Measurements from ENCODE around the gene CD22. TPM values are rescaled to one million over a fixed set of nuclear protein-coding genes. Genes with fewer than 3 reads are reported as not detected.

The CD22 gene
- total and polyA plus RNA-seq, 2 donors from 2014 or later, result 0.82 to 15.4 TPM

DNA sequence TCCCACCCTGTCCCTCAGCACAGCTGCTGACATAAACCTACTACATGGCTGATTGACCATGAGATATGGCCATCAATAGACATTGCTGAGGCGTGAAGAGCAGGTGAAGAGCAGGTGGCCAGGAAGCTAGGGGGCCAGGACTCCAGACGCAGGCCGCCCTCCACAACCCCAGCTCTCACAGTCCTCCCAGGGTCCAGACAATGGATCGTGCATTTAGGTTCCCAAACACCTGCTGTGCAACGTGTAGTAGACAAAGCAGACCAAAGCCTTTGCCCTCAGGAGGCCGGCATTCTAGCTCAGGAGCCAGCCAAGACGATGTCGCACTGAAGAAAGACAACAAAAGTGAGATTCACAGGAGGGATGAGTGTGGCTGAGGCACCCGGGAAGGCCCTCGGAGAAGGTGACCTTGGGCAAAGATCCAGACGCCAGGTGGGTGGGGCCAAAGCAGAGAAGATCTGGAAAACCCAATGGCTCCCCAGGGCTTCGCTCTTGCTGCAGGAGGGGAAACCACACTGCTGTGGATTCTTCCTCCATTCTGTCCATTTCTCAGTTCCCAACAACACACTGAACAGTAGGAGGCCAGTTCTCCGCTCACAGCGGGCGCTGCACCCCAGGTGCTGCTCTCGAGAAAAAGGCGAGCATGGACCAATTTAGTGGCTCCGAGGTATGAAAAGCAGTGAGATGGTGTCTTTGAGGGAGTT is 20.1 kb downstream of the CD22 start:
- peak in 2 of 5 donors; percentile 41 to 59 for DNase-seq
- TF ChIP-seq, protein P1, sequence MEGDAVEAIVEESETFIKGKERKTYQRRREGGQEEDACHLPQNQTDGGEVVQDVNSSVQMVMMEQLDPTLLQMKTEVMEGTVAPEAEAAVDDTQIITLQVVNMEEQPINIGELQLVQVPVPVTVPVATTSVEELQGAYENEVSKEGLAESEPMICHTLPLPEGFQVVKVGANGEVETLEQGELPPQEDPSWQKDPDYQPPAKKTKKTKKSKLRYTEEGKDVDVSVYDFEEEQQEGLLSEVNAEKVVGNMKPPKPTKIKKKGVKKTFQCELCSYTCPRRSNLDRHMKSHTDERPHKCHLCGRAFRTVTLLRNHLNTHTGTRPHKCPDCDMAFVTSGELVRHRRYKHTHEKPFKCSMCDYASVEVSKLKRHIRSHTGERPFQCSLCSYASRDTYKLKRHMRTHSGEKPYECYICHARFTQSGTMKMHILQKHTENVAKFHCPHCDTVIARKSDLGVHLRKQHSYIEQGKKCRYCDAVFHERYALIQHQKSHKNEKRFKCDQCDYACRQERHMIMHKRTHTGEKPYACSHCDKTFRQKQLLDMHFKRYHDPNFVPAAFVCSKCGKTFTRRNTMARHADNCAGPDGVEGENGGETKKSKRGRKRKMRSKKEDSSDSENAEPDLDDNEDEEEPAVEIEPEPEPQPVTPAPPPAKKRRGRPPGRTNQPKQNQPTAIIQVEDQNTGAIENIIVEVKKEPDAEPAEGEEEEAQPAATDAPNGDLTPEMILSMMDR (IDR thresholded peaks at IDR 0.05; ENCODE audit: borderline replicate concordance, extremely low read depth, insufficient read depth), result no peak
- intact Hi-C loops (cut with DNase I), result no loop called here

DNA sequence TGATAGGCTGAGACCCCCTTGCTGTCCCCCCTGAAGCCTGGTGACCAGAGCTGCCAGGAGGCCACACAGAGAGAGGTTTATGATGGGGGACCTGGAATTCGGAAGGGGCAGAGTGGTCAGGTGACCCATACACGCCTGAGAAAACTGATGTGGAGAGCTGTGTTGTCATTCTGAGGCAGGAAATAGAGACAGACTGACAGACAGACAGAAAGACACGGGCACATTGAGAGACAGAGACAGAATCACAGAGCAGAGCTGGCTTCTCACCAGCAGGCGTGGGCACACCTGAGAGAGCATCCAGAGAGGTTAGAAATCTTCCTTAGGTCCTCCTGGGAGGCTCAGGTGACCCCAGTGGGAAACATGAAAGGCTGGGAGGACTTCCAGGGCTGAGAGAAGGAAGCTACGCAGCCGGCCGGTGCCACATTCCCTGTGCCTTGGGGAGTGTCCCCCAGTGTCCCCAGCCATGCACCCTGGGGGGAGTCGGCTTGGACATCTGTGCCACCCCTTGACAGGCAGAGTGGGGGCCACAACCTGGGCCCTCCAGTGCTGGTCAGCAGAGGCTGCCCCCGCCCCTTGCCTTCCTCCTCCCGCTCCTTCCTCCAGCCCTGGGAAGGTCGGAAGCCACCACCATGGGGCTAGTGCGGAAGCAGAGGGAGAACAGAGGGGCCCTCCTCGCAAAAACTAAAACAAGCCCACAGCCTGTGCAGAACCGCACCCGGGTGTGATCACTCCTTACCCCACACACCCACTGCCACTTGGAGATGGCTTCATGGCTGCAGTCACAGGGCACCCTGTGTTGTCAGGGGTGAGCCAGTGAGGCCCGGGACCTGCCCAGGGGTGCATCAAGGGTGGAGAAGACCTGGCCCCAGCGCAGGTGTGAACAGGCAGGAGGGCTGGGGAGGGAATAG is 20.9 kb downstream of the CD22 start:
- TF ChIP-seq, protein P1 (IDR thresholded peaks at IDR 0.05; ENCODE audit: borderline replicate concordance, extremely low read depth, insufficient read depth), result no peak
- intact Hi-C loops (cut with DNase I), result loop anchor here (10.0 kb wide), 1 partner anchor 115 kb away; no protein-coding TSS in a partner anchor
- H3K4me3 ChIP-seq (ENCODE audit: low read length in 3 of 3), result no peak overlapping the region
- FAIRE-seq, result no peak
- peak in 2 of 5 donors; percentile 56 to 66 for DNase-seq
- no peaks in the 10 kb centered on the region for H3K36me3 ChIP-seq (ENCODE audit: control insufficient read depth in 2 of 3, insufficient read depth in 3 of 3, low read length in 3 of 3)
- H3K9me3 ChIP-seq (ENCODE audit: control insufficient read depth in 2 of 3, insufficient read depth in 1 of 3, low read length in 3 of 3), result no peaks in the 10 kb centered on the region
- H3K9ac ChIP-seq (ENCODE audit: low read length in 3 of 3), result no peak overlapping the region
- peaks cover 0 to 2% (median 0%) of the 10 kb centered on the region in 3 donors for H3K4me1 ChIP-seq (ENCODE audit: control insufficient read depth in 2 of 3, insufficient read depth in 2 of 3, low read depth in 1 of 3, low read length in 3 of 3)
- no peak overlapping the region for H3K27ac ChIP-seq (ENCODE audit: low read depth in 2 of 2, low read length in 2 of 2)
- H3K27me3 ChIP-seq (ENCODE audit: control insufficient read depth, insufficient read depth, low read length), result no peaks in the 10 kb centered on the region

More for the DNA sequence above, 20.1 kb downstream of the CD22 start:
- no peaks in the 10 kb centered on the region for H3K27me3 ChIP-seq (ENCODE audit: control insufficient read depth, insufficient read depth, low read length)
- H3K4me3 ChIP-seq (ENCODE audit: low read length in 3 of 3), result no peak overlapping the region
- no peak for FAIRE-seq
- H3K9me3 ChIP-seq (ENCODE audit: control insufficient read depth in 2 of 3, insufficient read depth in 1 of 3, low read length in 3 of 3), result no peaks in the 10 kb centered on the region
- H3K9ac ChIP-seq (ENCODE audit: low read length in 3 of 3), result no peak overlapping the region
- H3K27ac ChIP-seq (ENCODE audit: low read depth in 2 of 2, low read length in 2 of 2), result no peak overlapping the region
- H3K4me1 ChIP-seq (ENCODE audit: control insufficient read depth in 2 of 3, insufficient read depth in 2 of 3, low read depth in 1 of 3, low read length in 3 of 3), result peaks cover 0 to 2% (median 0%) of the 10 kb centered on the region in 3 donors
- no peaks in the 10 kb centered on the region for H3K36me3 ChIP-seq (ENCODE audit: control insufficient read depth in 2 of 3, insufficient read depth in 3 of 3, low read length in 3 of 3)

DNA sequence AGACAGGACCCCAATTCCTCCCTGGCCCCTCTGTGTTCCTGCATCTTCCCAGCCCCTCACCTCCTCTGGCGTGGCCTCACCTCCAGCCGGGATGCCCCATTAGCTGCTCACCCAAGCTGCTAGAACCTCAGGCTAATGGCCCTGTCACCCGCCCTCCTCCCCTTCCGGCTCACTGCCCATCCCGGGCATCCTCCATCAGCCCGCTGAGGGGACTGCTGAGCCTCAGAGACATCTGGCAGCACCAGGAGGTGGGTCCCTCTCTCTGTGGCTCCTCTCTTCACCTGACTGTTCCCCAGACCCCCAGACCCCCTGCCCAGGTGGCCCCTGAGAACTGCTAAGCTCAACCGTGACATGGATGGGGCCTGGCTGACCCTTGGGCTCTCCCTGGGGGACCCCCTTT is 21.6 kb downstream of the CD22 start:
- Histone ChIP-seq H3K4me3 (ENCODE audit: low read length in 3 of 3) (no peak overlapping the region), H3K36me3 (ENCODE audit: control insufficient read depth in 2 of 3, insufficient read depth in 3 of 3, low read length in 3 of 3) (no peaks in the 10 kb centered on the region), H3K27ac (ENCODE audit: low read depth in 2 of 2, low read length in 2 of 2) (no peak overlapping the region), H3K4me1 (ENCODE audit: control insufficient read depth in 2 of 3, insufficient read depth in 2 of 3, low read depth in 1 of 3, low read length in 3 of 3) (peaks cover 0 to 2% (median 0%) of the 10 kb centered on the region in 3 donors), H3K27me3 (ENCODE audit: control insufficient read depth, insufficient read depth, low read length) (no peaks in the 10 kb centered on the region), H3K9me3 (ENCODE audit: control insufficient read depth in 2 of 3, insufficient read depth in 1 of 3, low read length in 3 of 3) (no peaks in the 10 kb centered on the region), H3K9ac (ENCODE audit: low read length in 3 of 3) (no peak overlapping the region)
- intact Hi-C loops (cut with DNase I), result loop anchor here (10.0 kb wide), 1 partner anchor 114 kb away; no protein-coding TSS in a partner anchor
- DNase-seq, result peak; percentile 65 to 84 (median 80)
- no peak for FAIRE-seq
- TF ChIP-seq, protein P1 (IDR thresholded peaks at IDR 0.05; ENCODE audit: borderline replicate concordance, extremely low read depth, insufficient read depth), result no peak

Data from kidney (tissue), 14 donors.